ENCODE data around the gene ADGRL3. TPM values are rescaled to one million over a fixed set of nuclear protein-coding genes. Genes with fewer than 3 reads are reported as not detected.
A peak's percentile ranks its signal among the peaks of the same experiment; 100 is the strongest.

Gene ADGRL3
- total RNA-seq, 1 experiment from 2014 or later = 1.2 TPM

DNA sequence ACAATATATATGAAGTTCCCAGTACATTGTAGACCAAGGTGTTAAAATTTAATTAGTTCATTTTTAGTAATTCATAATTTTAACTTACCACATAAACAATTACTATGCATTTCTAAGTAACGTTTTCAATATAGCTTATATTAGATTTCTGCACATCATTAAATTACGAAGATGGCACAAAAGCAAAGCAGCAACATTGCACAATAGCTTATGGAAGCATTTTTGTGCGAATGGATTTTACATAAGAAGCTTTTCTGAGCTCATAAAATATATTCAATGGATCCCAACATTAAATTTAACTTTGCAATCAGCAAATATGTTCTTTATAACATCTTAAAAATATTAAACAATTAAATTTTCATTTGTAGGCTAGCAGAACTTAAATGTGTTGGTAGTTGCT is 875.4 kb downstream of the ADGRL3 start:
- no peak for DNase-seq (ENCODE audit: low read depth)

DNA sequence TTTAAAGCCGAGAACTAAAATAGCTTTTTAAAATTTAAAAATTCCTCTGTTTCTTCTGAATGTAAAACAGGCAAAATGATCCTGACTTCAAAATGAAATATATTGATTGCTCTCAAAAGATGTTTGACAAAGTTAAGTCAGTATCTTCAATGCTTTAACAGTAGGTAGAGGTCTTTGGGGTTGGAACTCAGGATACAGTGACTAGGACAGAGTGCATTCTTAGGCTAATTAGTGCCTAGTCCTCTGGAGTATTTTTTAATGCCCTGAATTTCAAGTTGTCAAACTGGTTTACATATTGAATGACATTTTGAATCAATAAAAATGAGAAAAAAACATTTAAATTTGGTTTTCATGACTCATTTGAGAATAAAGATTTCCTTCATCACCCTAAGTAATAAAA is 877.3 kb downstream of the ADGRL3 start:
- DNase-seq (ENCODE audit: low read depth) = no peak

DNA sequence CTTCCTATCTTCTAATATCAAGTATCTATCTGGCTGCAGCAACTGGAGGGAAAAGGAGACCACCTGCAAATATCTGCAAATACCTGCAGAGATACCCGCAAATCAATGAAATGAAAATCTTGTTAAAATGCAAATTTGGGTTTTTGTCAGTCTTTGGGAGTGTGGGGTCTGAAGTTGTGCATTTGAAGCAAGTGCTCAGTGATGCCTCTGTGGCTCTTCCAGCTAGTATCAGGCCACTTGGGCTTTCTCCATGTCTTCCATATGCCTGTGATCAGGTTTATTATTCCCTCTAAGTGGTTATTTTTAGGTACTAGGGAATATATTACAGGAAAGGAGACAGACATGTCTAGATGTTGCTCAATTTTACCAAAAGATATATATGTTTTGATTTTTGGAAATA is 880.3 kb downstream of the ADGRL3 start:
- no peak for DNase-seq (ENCODE audit: low read depth)

DNA sequence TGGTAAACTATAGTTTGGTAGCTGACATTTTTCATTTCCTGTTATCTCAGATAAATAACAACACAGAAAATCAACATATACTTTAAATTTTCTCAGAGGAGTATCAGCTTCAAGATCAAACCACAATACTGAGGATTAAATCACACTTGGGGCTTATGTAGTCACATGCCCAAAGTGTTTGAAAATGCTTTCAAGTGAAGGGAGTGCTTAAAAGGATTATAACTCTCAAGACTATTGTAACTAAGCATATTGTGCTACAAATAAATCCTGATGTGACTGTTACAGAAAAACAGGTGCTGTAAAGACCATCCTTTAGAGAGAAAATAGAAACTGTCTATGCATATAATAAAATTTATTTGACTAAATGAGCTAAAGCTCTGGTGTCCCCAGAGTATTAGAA is 887.6 kb downstream of the ADGRL3 start:
- no peak for DNase-seq (ENCODE audit: low read depth)

DNA sequence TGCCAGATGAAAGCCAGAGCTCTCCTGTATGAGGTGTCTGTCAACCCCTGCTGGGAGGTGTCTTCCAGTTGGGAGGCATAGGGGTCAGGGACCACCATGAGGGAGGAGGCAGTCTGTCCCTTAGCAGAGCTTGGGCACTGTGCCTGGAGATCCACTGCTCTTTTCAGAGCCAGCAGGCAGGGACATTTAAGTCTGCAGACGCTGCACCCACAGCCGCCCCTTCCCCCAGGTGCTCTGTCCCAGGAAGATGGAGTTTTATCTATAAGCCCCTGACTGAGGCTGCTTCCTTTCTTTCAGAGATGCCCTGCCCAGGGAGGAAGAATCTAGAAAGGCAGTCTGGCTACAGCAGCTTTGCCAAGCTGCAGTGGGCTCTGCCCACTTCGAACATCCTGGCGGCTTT is 893.6 kb downstream of the ADGRL3 start:
- no peak for DNase-seq (ENCODE audit: low read depth)

DNA sequence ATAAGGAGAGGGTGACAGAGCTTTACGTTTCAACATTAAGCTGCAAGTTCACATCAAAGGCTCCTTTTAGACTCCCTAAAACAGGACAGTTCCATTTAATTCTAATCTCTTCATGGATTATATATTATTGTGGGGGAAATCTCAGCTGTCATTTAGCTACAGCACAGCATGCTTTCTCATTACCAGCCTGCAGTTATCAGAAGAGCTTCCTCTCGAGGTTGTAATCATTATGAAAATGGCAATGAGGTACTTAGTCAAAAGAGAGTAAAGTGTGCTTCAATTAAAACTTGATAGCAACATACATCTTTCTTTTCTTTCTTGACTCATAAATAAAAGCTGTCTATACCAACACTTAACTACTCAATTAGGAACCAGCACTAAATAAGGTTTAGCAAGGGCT is 896.8 kb downstream of the ADGRL3 start:
- DNase-seq (ENCODE audit: low read depth) = no peak

DNA sequence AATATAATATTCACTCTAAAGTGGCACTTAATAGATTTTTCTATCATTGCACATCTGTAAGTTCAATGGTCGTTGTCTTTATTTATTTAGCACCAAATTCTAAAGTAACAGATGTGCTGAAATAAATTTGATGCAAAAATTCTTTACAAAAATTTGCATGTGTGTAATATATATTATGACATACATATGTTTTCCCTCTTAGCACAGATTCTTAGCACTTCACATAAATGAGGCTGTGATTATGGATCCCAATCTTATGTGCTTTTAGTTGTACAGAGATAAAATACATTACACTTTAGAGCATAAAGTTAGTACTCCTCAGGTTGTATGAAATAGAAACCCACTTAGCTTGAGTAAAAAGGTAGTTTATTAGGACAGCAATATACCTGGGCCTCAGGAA is 915.1 kb downstream of the ADGRL3 start:
- no peak for DNase-seq (ENCODE audit: low read depth)

DNA sequence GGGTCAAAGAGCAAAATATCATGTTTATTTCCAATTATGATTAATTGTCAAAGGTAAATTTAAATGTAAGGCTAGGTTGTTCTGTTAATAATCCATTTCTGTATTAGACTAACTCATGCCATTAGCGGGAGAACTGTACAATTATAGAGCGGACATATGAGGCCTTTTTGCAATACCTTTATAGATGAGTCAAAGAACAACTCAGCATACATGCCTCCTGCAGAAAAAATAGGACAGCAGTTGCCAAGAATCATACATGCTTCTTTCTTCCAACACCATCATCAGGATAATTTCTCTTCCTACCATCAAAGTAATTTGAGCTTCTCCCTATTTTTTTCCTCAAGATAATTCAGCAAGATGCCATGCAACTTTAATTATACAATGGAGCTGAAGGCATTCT is 917.8 kb downstream of the ADGRL3 start:
- peak; percentile 4 for DNase-seq (ENCODE audit: low read depth)

DNA sequence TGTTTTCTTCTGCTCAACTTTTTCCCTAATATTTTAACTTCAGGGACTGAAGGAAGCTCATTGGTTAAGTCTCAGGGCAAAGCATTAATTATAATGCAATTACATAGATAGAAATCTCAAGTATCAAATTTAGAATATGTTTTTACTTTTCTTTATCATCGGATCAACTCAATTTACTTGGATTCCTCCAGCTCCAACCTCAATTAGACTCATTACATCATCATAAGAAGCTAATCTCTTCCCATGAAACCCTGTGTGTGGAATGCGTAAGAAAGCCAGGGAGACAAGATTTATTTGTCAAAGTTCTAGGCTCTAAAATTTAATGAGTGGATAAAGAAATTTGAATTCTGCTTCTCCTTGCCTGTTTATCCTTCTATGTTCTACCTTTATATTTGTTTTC is 918.4 kb downstream of the ADGRL3 start:
- DNase-seq (ENCODE audit: low read depth) = no peak

DNA sequence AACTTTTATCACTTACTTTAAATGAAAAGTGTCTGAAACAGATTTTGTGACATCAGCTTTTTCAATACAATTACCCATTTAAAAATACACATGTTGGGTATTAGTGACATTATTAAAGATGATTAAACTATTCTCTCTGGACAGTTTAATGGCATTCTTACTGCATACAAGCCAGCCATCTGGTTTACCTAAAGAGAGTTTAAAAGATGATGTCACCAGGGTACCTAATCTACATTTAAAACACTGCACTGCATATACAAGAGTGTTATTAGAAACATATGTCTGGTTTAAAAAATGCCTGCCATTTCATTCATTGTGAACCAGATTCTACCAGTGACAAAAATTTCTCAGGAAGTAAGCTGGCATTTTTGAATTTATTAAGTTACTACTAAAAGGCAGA is 919.1 kb downstream of the ADGRL3 start:
- no peak for DNase-seq (ENCODE audit: low read depth)

DNA sequence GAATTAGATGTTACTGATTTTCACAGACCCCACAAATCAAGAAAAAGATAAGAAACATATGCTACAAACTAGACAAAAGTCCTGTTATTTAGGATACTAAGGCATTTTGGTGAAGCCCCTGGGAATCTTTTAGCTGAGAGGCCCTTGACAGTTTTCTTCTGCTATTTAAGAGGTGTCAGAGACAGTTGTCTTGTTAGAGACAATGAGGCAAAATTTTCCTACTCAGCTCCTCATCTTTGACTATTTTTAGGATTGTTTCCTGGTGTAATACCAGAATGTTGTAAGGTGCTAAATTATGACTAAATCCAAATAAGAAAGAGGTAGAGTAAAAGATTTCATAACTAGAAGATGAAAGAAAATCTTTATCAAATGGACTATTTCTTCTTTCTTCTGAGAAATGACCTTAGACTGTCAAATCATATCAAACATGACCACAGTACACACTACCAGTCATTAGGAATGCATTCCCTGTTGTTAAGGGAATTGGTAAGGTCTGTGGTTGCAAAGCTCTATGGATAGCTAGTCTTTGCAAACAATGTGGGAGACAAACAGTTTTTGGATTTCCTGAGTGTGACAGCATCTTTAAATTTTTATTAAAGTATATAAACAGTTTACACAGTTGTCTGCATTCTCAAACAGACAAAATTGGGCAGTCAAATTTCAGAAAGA is 926.1 kb downstream of the ADGRL3 start:
- no peak for DNase-seq (ENCODE audit: low read depth)

Small RNA genes lying within 50 kb of the gene (small RNA-seq; reads per million reads assigned to genes)
- not detected for gene RF00019

All from HT1080 (cell line).